Upper lobe of right lung (tissue), 1 donor: Measurements from ENCODE around the gene GSG1. TPM values are rescaled to one million over a fixed set of nuclear protein-coding genes. Genes with fewer than 3 reads are reported as not detected.

ENCODE experiments used
- ATAC-seq: fragments of 200-7000 bp; cut with Tn5 transposase; one replicate; pipeline ENCODE4 v1.9.1; 2020; ENCODE audit warnings: mild to moderate bottlenecking, moderate library complexity
- DNase-seq: peaks from one replicate; pipeline ENCODE4 v3.0.0-alpha.2; 2020
- H3K27ac ChIP-seq: fragments of 200-600 bp; one replicate; pipeline ENCODE4 v1.8.0; 2022
- H3K27me3 ChIP-seq: fragments of 200-600 bp; one replicate; pipeline ENCODE4 v1.8.0; 2022; ENCODE audit warnings: mild to moderate bottlenecking
- H3K36me3 ChIP-seq: fragments of 200-600 bp; one replicate; pipeline ENCODE4 v1.8.0; 2022
- H3K4me1 ChIP-seq: fragments of 200-600 bp; one replicate; pipeline ENCODE4 v1.8.0; 2022
- H3K4me3 ChIP-seq: fragments of 200-600 bp; one replicate; pipeline ENCODE4 v1.8.0; 2022; ENCODE audit warnings: mild to moderate bottlenecking
- H3K9me3 ChIP-seq: fragments of 200-600 bp; one replicate; pipeline ENCODE4 v1.8.0; 2022
- CTCF ChIP-seq: fragments of 200-600 bp; IDR thresholded peaks from one replicate; pipeline ENCODE4 v1.8.0; 2022; ENCODE audit warnings: antibody characterized with exemption
- intact Hi-C: fragments of 100-400 bp; cut with DNase I; formaldehyde crosslinking; loops from one replicate; pipeline ENCODE4 v1.11.0; 2022
- total RNA-seq: library from RNA; stranded (reverse); fragmentation: NEBNext Ultra II Directional; extraction: Animal tissue kit (Norgen Biotek cat#: 25700); gene quantifications from one replicate; pipeline ENCODE4 v1.2.1, GENCODE V29; 2021
- donor health status: DM: no; HTN: yes; CAD: no; lungs with severe emphysema.

Gene GSG1
- total RNA-seq, 1 donor from 2014 or later: not detected

- Histone ChIP-seq H3K27me3 (no peaks in the 10 kb centered on the region), H3K4me3 (no peak overlapping the region), H3K4me1 (no peaks in the 10 kb centered on the region), H3K36me3 (no peaks in the 10 kb centered on the region), H3K9me3 (no peaks in the 10 kb centered on the region), H3K27ac (no peak overlapping the region)
- no peak for DNase-seq
- intact Hi-C loops: no loop called here
- ATAC-seq: no peak
- TF ChIP-seq CTCF: no peak
Measured at GRCh38 chr12:13052421-13052820, 51.0 kb downstream of the GSG1 start.

- no peaks in the 10 kb centered on the region for H3K9me3 ChIP-seq
- H3K36me3 ChIP-seq: no peaks in the 10 kb centered on the region
- no peak overlapping the region for H3K4me3 ChIP-seq
- intact Hi-C loops: no loop called here
- no peaks in the 10 kb centered on the region for H3K27me3 ChIP-seq
- no peak overlapping the region for H3K27ac ChIP-seq
- TF ChIP-seq CTCF: no peak
- ATAC-seq (no peak), DNase-seq (no peak)
- H3K4me1 ChIP-seq: no peaks in the 10 kb centered on the region
Measured at GRCh38 chr12:13049816-13050215, 53.7 kb downstream of the GSG1 start.

GRCh38 chr12:13046964-13047363 is 56.5 kb downstream of the GSG1 start:
- DNase-seq: no peak
- Histone ChIP-seq H3K36me3 (no peaks in the 10 kb centered on the region), H3K9me3 (no peaks in the 10 kb centered on the region), H3K4me1 (peaks cover 5% of the 10 kb centered on the region), H3K27ac (no peak overlapping the region), H3K27me3 (no peaks in the 10 kb centered on the region), H3K4me3 (no peak overlapping the region)
- no peak for ATAC-seq
- TF ChIP-seq CTCF: no peak
- intact Hi-C loops: no loop called here

- Histone ChIP-seq H3K4me1 (peaks cover 5% of the 10 kb centered on the region), H3K27ac (no peak overlapping the region), H3K27me3 (no peaks in the 10 kb centered on the region), H3K9me3 (no peaks in the 10 kb centered on the region), H3K36me3 (no peaks in the 10 kb centered on the region), H3K4me3 (no peak overlapping the region)
- DNase-seq (no peak), ATAC-seq (no peak)
- no peak for TF ChIP-seq CTCF
- intact Hi-C loops: no loop called here
Measured at GRCh38 chr12:13045816-13046215, 57.7 kb downstream of the GSG1 start.

- H3K27ac ChIP-seq: no peak overlapping the region
- no peaks in the 10 kb centered on the region for H3K9me3 ChIP-seq
- ATAC-seq: no peak
- no peak for DNase-seq
- no peaks in the 10 kb centered on the region for H3K36me3 ChIP-seq
- intact Hi-C loops: no loop called here
- H3K4me3 ChIP-seq: peak overlapping the region; percentile 100
- no peak for TF ChIP-seq CTCF
- peaks cover 5% of the 10 kb centered on the region for H3K4me1 ChIP-seq
- no peaks in the 10 kb centered on the region for H3K27me3 ChIP-seq
Measured at GRCh38 chr12:13044906-13045299, 58.6 kb downstream of the GSG1 start.
